Adrenal gland (tissue), 12 donors: ENCODE results near the gene LMF1. TPM values are rescaled to one million over a fixed set of nuclear protein-coding genes. Genes with fewer than 3 reads are reported as not detected.

Experiments
- DNase-seq, 7 donors: peaks; one replicate each; pipeline ENCODE4 v3.0.0-alpha.2; 2019 to 2020
- H3K27ac ChIP-seq, 5 donors: fragments of 200-600 bp; sonication (generic) in 4 of 5; 1 replicate in 3 of 5; 2 replicates in 2 of 5; pipeline versions ENCODE4 v1.5.1 to v1.8.0; 2016 to 2020; ENCODE audit warnings: mild to moderate bottlenecking in 1 of 5
- H3K27me3 ChIP-seq: fragments of 200-600 bp; 2 replicates; pipeline ENCODE4 v1.8.0; 2021
- H3K36me3 ChIP-seq, 2 donors: fragments of 200-600 bp; replicated peaks in 1 of 2; 1 replicate in 1 of 2; 2 replicates in 1 of 2; pipeline versions ENCODE4 v1.5.1 to v1.8.0; 2018 to 2022
- H3K4me1 ChIP-seq, 2 donors: fragments of 200-600 bp; replicated peaks in 1 of 2; 1 replicate in 1 of 2; 2 replicates in 1 of 2; pipeline versions ENCODE4 v1.5.1 to v1.8.0; 2018 to 2021
- H3K4me3 ChIP-seq, 4 donors: fragments of 200-600 bp; sonication (generic) in 3 of 4; one replicate each; pipeline ENCODE4 v1.5.1; 2016 to 2018
- H3K9me3 ChIP-seq, 3 donors: fragments of 200-600 bp; sonication (generic) in 1 of 3; replicated peaks in 1 of 3; 1 replicate in 2 of 3; 2 replicates in 1 of 3; pipeline versions ENCODE4 v1.5.1 to v1.8.0; 2016 to 2021
- POLR2A ChIP-seq, 2 donors: fragments of 450-650 bp; IDR thresholded peaks; one replicate each; pipeline ENCODE4 v1.6.1; 2017; ENCODE audit warnings: antibody characterized with exemption in 2 of 2, mild to moderate bottlenecking in 2 of 2, moderate library complexity in 1 of 2
- WGBS, 4 donors: extraction: QIAGEN DNeasy Blood & Tissue Kit in 2 of 4; methylation state at CpG; one replicate each; pipeline versions ENCODE4 v1.1.5 to v1.1.7; 2013 to 2017; 5-methylcytosine and 5-hydroxymethylcytosine counted together
- intact Hi-C, 2 donors: fragments of 100-400 bp; cut with DNase I; formaldehyde crosslinking; loops; one replicate each; pipeline versions ENCODE4 v1.14.1 to v1.15.0; 2022 to 2023
- polyA plus RNA-seq, 3 donors: library from polyadenylated mRNA; stranded (reverse); fragments of 200-250 nt in 2 of 3; fragments of 350-450 nt in 1 of 3; fragmentation: Illumina TruSeq in 1 of 3; extraction: RNeasy Lipid Tissue Mini Kit (QIAGEN cat#74804) in 1 of 3; gene quantifications; one replicate each; pipeline ENCODE4 v1.2.3, GENCODE V29; 2013 to 2014
- total RNA-seq, 9 donors: library from RNA; depleted of rRNA in 4 of 9; stranded (reverse); fragments of >200 nt in 4 of 9; fragments of 120-200 nt in 1 of 9; fragmentation: NEBNext Ultra II Directional in 1 of 9; extraction: Animal tissue kit (Norgen Biotek cat#: 25700) in 1 of 9; gene quantifications; one replicate each; pipeline versions ENCODE4 v1.1.0 to v1.2.4, GENCODE V29; 2013 to 2023
- TF ChIP-seq, protein P1 (sequence below), 6 experiments: fragments of 450-650 bp in 4 of 6; fragments of 200-600 bp in 2 of 6; sonication (generic) in 1 of 6; IDR thresholded peaks; 1 replicate in 5 of 6; 2 replicates in 1 of 6; pipeline versions ENCODE4 v1.5.1 to v1.8.0; 2016 to 2021; ENCODE audit warnings: antibody characterized with exemption in 6 of 6, mild to moderate bottlenecking in 2 of 6, moderate library complexity in 1 of 6
- donor health status: healthy with polysubstance abuse.
- donor health status: Bipolar disorder and iron deficiency.
- donor health status: DM: yes; HTN: yes; CAD: no.
- donor health status: DM: no; HTN: no; CAD: no.
- donor health status: DM: no; HTN: no; CAD: no.
- donor health status: DM: yes; HTN: yes; CAD: no.

Gene LMF1
- total and polyA plus RNA-seq, 12 donors: 10.5 to 101 (median 36.3) TPM

DNA sequence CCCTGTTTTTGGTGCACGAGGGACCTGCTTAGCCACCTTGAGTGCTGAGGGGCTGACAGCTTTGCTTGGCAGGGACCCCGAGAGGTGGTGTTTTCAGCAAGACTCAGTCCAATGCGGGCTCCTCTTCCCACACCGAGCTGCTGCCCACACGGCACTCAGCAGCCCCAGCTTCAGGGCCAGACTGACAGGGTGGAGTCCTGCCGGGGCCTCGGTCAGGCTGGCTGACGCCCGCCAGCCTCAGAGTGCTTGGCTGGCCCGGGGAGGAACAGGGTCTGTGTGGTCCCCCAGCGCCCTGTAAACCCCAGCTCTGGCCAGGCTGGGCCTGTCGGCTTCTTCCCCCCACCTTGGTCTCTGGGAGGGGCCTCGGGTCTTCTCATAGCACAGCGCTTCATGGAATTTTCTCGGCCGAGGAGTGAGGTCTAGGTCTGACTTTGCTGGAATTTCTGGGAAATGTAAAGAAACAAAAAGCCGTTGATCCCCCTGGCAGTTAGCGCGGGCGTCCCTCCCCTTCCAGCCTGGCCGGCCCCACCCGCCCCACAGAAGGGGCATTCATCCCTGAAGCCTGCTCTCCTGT is 13.4 kb upstream of the LMF1 start:
- peaks cover 27% of the 10 kb centered on the region for H3K27me3 ChIP-seq
- intact Hi-C loops: no loop called here
- TF ChIP-seq, protein P1, sequence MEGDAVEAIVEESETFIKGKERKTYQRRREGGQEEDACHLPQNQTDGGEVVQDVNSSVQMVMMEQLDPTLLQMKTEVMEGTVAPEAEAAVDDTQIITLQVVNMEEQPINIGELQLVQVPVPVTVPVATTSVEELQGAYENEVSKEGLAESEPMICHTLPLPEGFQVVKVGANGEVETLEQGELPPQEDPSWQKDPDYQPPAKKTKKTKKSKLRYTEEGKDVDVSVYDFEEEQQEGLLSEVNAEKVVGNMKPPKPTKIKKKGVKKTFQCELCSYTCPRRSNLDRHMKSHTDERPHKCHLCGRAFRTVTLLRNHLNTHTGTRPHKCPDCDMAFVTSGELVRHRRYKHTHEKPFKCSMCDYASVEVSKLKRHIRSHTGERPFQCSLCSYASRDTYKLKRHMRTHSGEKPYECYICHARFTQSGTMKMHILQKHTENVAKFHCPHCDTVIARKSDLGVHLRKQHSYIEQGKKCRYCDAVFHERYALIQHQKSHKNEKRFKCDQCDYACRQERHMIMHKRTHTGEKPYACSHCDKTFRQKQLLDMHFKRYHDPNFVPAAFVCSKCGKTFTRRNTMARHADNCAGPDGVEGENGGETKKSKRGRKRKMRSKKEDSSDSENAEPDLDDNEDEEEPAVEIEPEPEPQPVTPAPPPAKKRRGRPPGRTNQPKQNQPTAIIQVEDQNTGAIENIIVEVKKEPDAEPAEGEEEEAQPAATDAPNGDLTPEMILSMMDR (IDR thresholded peaks at IDR 0.05): no peak
- TF ChIP-seq POLR2A (IDR thresholded peaks at IDR 0.05): no peak
- no peaks in the 10 kb centered on the region for H3K36me3 ChIP-seq
- peaks cover 8 to 9% of the 10 kb centered on the region in 2 donors for H3K4me1 ChIP-seq
- H3K9me3 ChIP-seq: no peaks in the 10 kb centered on the region
- WGBS, 4 donors: 78 to 90% (median 88%) methylated on average over 12 to 22 of the region's 22 CpGs
- no peak overlapping the region for H3K27ac ChIP-seq
- DNase-seq: no peak
- H3K4me3 ChIP-seq: no peak overlapping the region

DNA sequence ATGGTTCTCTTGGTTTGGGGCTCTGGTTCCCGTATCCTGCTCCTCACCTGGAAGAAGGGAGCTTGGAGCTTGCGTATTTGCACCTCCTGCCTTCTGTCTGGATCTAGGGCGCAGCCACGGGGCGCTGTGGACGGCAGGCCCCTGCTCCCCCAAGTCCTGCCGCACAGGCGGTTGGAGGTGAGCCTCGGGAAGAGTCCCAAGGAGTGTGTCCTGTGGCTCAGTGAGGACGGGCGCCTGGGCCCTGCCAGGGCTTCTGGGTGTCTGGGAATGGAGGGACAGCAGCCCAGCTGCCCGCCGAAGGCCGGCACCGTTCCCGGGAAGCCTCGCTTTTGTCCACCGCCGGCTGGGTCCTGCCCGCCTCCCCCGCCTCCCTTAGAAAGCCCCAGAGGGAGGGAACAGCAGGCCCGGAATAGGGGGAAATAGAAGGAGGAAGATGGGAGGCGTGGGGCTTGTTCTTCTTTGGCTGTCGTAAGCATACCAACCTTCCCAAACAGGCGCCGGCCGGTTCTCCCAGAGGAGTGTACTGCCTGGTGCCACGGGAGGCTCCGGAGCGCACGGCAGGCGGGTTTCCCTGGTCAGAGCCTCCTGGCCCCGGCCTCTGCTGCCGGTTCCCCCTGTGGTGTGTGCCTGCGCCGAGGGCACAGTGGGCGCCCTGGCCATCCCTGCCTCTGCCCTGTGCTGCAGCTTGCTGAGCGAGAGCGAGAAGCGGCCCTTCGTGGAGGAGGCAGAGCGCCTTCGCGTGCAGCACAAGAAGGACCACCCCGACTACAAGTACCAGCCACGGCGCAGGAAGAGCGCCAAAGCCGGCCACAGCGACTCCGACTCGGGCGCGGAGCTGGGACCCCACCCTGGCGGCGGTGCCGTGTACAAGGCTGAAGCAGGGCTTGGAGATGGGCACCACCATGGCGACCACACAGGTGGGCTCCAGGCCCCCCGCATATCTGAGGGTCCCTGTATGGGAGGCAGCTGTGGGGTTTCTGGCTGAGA is 12.6 kb upstream of the LMF1 start:
- Histone ChIP-seq H3K4me3 (no peak overlapping the region), H3K27ac (no peak overlapping the region), H3K36me3 (no peaks in the 10 kb centered on the region), H3K27me3 (peaks cover 27% of the 10 kb centered on the region), H3K9me3 (no peaks in the 10 kb centered on the region), H3K4me1 (peaks cover 8 to 9% of the 10 kb centered on the region in 2 donors)
- 75 to 93% (median 78%) methylated on average over 15 to 59 of the region's 59 CpGs for WGBS, 4 donors
- intact Hi-C loops: no loop called here
- TF ChIP-seq, protein P1 (IDR thresholded peaks at IDR 0.05): no peak
- TF ChIP-seq POLR2A (IDR thresholded peaks at IDR 0.05): no peak
- no peak for DNase-seq

DNA sequence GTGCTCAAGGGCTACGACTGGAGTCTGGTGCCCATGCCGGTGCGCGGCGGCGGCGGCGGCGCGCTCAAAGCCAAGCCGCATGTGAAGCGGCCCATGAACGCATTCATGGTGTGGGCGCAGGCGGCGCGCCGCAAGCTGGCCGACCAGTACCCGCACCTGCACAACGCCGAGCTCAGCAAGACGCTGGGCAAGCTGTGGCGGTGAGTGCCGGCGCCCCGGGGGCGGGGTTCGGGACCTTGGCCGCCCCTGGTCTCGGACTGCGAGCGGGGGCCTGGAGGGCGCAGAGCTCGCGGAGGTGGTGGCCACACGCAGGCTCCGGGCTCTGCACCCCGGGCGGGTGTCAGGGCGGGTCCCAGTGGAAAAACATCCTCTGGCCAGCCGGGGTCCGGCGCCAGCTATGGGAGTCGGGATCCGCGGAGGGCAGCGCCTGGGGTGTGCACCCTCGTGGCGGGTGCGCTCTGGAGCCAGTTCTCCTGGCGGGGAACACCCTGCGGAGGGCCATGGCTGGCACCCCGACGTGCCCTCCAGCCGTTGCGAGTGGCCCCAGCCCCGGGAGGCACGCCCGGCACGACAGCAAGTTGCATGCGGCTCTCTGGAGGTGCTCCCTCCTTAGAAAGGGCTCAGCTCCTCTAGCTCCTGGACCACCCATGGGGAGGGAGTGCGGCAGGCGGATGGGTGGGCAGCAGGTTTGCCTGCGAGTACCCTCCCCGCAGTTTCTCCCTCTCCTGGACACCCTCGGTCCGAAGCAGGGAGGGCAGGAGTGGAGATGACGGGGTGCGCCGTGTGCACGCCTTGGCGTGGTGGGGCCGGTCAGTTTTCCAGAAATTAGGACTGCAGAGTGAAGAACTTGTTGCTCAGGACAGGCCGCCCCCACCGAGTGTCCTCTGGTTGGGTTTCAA is 11.6 kb upstream of the LMF1 start:
- Histone ChIP-seq H3K4me3 (peak overlapping the region in 1 of 4 donors; percentile 66), H3K27me3 (peaks cover 27% of the 10 kb centered on the region), H3K4me1 (peaks cover 9 to 11% of the 10 kb centered on the region in 2 donors), H3K27ac (no peak overlapping the region), H3K9me3 (no peaks in the 10 kb centered on the region), H3K36me3 (no peaks in the 10 kb centered on the region)
- no peak for TF ChIP-seq POLR2A (IDR thresholded peaks at IDR 0.05)
- TF ChIP-seq, protein P1 (IDR thresholded peaks at IDR 0.05): no peak
- WGBS, 4 donors: 19 to 31% (median 24%) methylated on average over 30 to 76 of the region's 76 CpGs
- intact Hi-C loops: no loop called here
- peak in 1 of 7 donors; percentile 9 for DNase-seq
